Measurements from ENCODE around the gene IDH3A. TPM values are rescaled to one million over a fixed set of nuclear protein-coding genes. Genes with fewer than 3 reads are reported as not detected.

IDH3A gene
- total RNA-seq, 1 experiment from 2014 or later, result 40.2 TPM

- H3K27me3 Mint-ChIP-seq (ENCODE audit: low read depth), result no peaks in the 10 kb centered on the region
- no peak overlapping the region for H3K27ac ChIP-seq (ENCODE audit: insufficient read length, low read depth, low read length)
- WGBS (ENCODE audit: extremely low coverage, insufficient read length, low lambda C conversion rate), result no CpG with 5 or more reads among the region's 10 CpGs
These were observed 62.8 kb downstream of the IDH3A start for GRCh38 chr15:78212008-78212407.

More at GRCh38 chr15:78212008-78212407, 62.8 kb downstream of the IDH3A start:
- no peaks in the 10 kb centered on the region for H3K27me3 ChIP-seq (ENCODE audit: insufficient read depth, low read length)
- H4K8ac ChIP-seq (replicated peaks; ENCODE audit: insufficient read length, low read depth, low read length), result no peak overlapping the region
- H3K4me1 Mint-ChIP-seq, result peaks cover 9 to 17% of the 10 kb centered on the region in 2 experiments
- H4K91ac ChIP-seq (ENCODE audit: insufficient read length, low read depth, low read length), result no peak overlapping the region
- H3K56ac ChIP-seq (ENCODE audit: insufficient read length, low read depth, low read length), result no peak overlapping the region
- TF ChIP-seq CTCF (conservative IDR thresholded peaks at IDR 0.05), result no peak
- H3T11ph ChIP-seq (ENCODE audit: low read length), result no peak overlapping the region
- H3K27ac Mint-ChIP-seq, result no peak overlapping the region
- no peak overlapping the region for H2BK15ac ChIP-seq (ENCODE audit: low read depth, low read length)
- H3K18ac ChIP-seq (ENCODE audit: insufficient read length, low read depth, low read length), result no peak overlapping the region
- no peaks in the 10 kb centered on the region for H3K36me3 Mint-ChIP-seq (ENCODE audit: insufficient read depth in 1 of 3, low read depth in 3 of 3)
- no peak overlapping the region for H2BK5ac ChIP-seq (ENCODE audit: insufficient read length, low read length)
- no peak overlapping the region for H2AFZ ChIP-seq (ENCODE audit: low read length)
- H4K20me1 ChIP-seq (ENCODE audit: control insufficient read depth, insufficient read depth, insufficient read length), result no peaks in the 10 kb centered on the region
- H3K23ac ChIP-seq (ENCODE audit: insufficient read length, low read depth, low read length), result no peak overlapping the region
- H2BK12ac ChIP-seq (ENCODE audit: insufficient read length, low read depth, low read length), result no peak overlapping the region
- H3K23me2 ChIP-seq (ENCODE audit: insufficient read length, low read depth, low read length, poor library complexity, severe bottlenecking), result no peaks in the 10 kb centered on the region
- no peak overlapping the region for H3K4ac ChIP-seq (ENCODE audit: low read depth, low read length)
- no peaks in the 10 kb centered on the region for H3K79me2 ChIP-seq (ENCODE audit: insufficient read depth, low read length)
- H2BK20ac ChIP-seq (ENCODE audit: low read depth, low read length, poor library complexity, severe bottlenecking), result no peak overlapping the region
- no peaks in the 10 kb centered on the region; a peak in 1 of 5 replicates for H3K9me3 Mint-ChIP-seq
- H3K14ac ChIP-seq (ENCODE audit: insufficient read depth, low read length), result no peak overlapping the region
- H3K4me1 ChIP-seq (ENCODE audit: insufficient read depth, low read length), result peaks cover 2% of the 10 kb centered on the region; the same call in 1 of the 2 replicates
- H3K79me1 ChIP-seq (ENCODE audit: insufficient read depth, low read depth, low read length, poor library complexity, severe bottlenecking), result no peaks in the 10 kb centered on the region
- no peak overlapping the region for H2BK120ac ChIP-seq (ENCODE audit: low read depth, low read length, poor library complexity, severe bottlenecking)
- H2AK5ac ChIP-seq (ENCODE audit: insufficient read length, low read length), result no peak overlapping the region
- H3K4me2 ChIP-seq (ENCODE audit: insufficient read depth, insufficient read length, low read length), result no peak overlapping the region
- no peak overlapping the region for H4K5ac ChIP-seq (ENCODE audit: insufficient read length, low read depth, low read length)
- H3K9ac ChIP-seq (ENCODE audit: extremely low read depth, insufficient read length, low read length), result no peak overlapping the region
- no peak for DNase-seq
- no peaks in the 10 kb centered on the region for H3K9me3 ChIP-seq (ENCODE audit: control insufficient read depth, low read depth, low read length)
- no peak overlapping the region for H3K4me3 Mint-ChIP-seq
